WTC11 (cell line): Measurements from ENCODE around the gene GRIN2C.

Experiments
- ATF3 ChIP-seq: sonication (generic); formaldehyde crosslinking; conservative IDR thresholded peaks from 2 replicates; pipeline ENCODE4 v1.8.1; 2022; ENCODE audit warnings: mild to moderate bottlenecking, missing genetic modification reagents
- CBFB ChIP-seq: sonication (generic); formaldehyde crosslinking; IDR thresholded peaks from 2 replicates; pipeline ENCODE4 v1.8.1; 2022; ENCODE audit warnings: mild to moderate bottlenecking, low read depth, missing genetic modification reagents
- CREB1 ChIP-seq: sonication (generic); formaldehyde crosslinking; IDR thresholded peaks from 2 replicates; pipeline ENCODE4 v1.8.0; 2023; ENCODE audit warnings: mild to moderate bottlenecking, missing genetic modification reagents
- CTCF ChIP-seq: fragments of 200-600 bp; IDR thresholded peaks from 2 replicates; pipeline ENCODE4 v1.8.0; 2022; ENCODE audit warnings: antibody characterized with exemption
- HMGA2 ChIP-seq: fragments of 250-450 bp; sonication (Bioruptor Pico); IDR thresholded peaks from 2 replicates; pipeline ENCODE4 v1.4.0; 2021; ENCODE audit warnings: mild to moderate bottlenecking, moderate library complexity
- IRF1 ChIP-seq: sonication (generic); formaldehyde crosslinking; IDR thresholded peaks from 2 replicates; pipeline ENCODE4 v1.8.0; 2023; ENCODE audit warnings: missing genetic modification reagents
- JUN ChIP-seq: sonication (generic); formaldehyde crosslinking; IDR thresholded peaks from 2 replicates; pipeline ENCODE4 v1.8.0; 2023; ENCODE audit warnings: mild to moderate bottlenecking, missing genetic modification reagents
- MAX ChIP-seq: sonication (generic); formaldehyde crosslinking; IDR thresholded peaks from 2 replicates; pipeline ENCODE4 v1.8.0; 2022; ENCODE audit warnings: mild to moderate bottlenecking, missing genetic modification reagents
- SMAD3 ChIP-seq: sonication (generic); formaldehyde crosslinking; IDR thresholded peaks from 2 replicates; pipeline ENCODE4 v1.8.0; 2022; ENCODE audit warnings: missing genetic modification reagents, mild to moderate bottlenecking, borderline replicate concordance
- SP1 ChIP-seq: sonication (generic); formaldehyde crosslinking; conservative IDR thresholded peaks from 2 replicates; pipeline ENCODE4 v1.8.1; 2022; ENCODE audit warnings: missing genetic modification reagents
- TEAD4 ChIP-seq: sonication (generic); formaldehyde crosslinking; IDR thresholded peaks from 2 replicates; pipeline ENCODE4 v1.8.0; 2022; ENCODE audit warnings: mild to moderate bottlenecking, missing genetic modification reagents
- ZBTB21 ChIP-seq: sonication (generic); formaldehyde crosslinking; IDR thresholded peaks from 2 replicates; pipeline ENCODE4 v1.8.1; 2023; ENCODE audit warnings: mild to moderate bottlenecking, missing genetic modification reagents, borderline replicate concordance
- ZNF121 ChIP-seq: sonication (generic); formaldehyde crosslinking; IDR thresholded peaks from 2 replicates; pipeline ENCODE4 v1.8.0; 2023; ENCODE audit warnings: missing genetic modification reagents

- no peak for TF ChIP-seq CTCF
- TF ChIP-seq ZBTB21 (CRISPR knock-in tag), result no peak
- TF ChIP-seq ZNF121, result no peak
- no peak for TF ChIP-seq SMAD3 (CRISPR knock-in tag)
- no peak for TF ChIP-seq IRF1 (CRISPR knock-in tag)
- TF ChIP-seq CBFB (CRISPR knock-in tag), result no peak
- no peak for TF ChIP-seq TEAD4
- no peak for TF ChIP-seq MAX (CRISPR knock-in tag)
- TF ChIP-seq HMGA2 (CRISPR knock-in tag), result no peak
- no peak for TF ChIP-seq CREB1 (CRISPR knock-in tag)
- TF ChIP-seq JUN (CRISPR knock-in tag), result no peak
- TF ChIP-seq SP1 (CRISPR knock-in tag), result no peak
- TF ChIP-seq ATF3 (CRISPR knock-in tag), result no peak
Measured at GRCh38 chr17:74856112-74856511, 3.6 kb downstream of the GRIN2C start.
